PC-9 (cell line): ENCODE data around the gene CDPF1.

Experiments used
- EZH2 ChIP-seq: fragments of 200-600 bp; sonication (generic); IDR thresholded peaks from 2 replicates; pipeline ENCODE4 v1.8.0; 2017; ENCODE audit warnings: antibody characterized with exemption, low read depth
- TF ChIP-seq, protein P1 (sequence below): fragments of 200-600 bp; sonication (generic); conservative IDR thresholded peaks from 2 replicates; pipeline ENCODE4 v1.6.1; 2017; ENCODE audit warnings: mixed run types, antibody characterized with exemption, mild to moderate bottlenecking, moderate library complexity

DNA sequence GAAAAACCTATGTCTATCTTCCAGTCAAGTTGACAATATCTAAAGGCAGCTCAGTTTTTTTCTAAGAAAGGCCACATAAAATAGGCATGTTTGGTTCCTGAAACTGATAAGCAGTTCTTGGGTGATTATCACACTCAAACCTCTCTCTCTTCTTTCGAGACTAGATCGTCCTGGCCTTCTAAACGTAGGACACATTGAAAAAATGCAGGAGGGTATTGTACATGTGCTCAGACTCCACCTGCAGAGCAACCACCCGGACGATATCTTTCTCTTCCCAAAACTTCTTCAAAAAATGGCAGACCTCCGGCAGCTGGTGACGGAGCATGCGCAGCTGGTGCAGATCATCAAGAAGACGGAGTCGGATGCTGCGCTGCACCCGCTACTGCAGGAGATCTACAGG lies 15.1 kb downstream of the CDPF1 start:
- TF ChIP-seq, protein P1, sequence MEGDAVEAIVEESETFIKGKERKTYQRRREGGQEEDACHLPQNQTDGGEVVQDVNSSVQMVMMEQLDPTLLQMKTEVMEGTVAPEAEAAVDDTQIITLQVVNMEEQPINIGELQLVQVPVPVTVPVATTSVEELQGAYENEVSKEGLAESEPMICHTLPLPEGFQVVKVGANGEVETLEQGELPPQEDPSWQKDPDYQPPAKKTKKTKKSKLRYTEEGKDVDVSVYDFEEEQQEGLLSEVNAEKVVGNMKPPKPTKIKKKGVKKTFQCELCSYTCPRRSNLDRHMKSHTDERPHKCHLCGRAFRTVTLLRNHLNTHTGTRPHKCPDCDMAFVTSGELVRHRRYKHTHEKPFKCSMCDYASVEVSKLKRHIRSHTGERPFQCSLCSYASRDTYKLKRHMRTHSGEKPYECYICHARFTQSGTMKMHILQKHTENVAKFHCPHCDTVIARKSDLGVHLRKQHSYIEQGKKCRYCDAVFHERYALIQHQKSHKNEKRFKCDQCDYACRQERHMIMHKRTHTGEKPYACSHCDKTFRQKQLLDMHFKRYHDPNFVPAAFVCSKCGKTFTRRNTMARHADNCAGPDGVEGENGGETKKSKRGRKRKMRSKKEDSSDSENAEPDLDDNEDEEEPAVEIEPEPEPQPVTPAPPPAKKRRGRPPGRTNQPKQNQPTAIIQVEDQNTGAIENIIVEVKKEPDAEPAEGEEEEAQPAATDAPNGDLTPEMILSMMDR = no peak
- TF ChIP-seq EZH2 = no peak
